Measurements from ENCODE around the gene ABLIM1.
A peak's percentile ranks its signal among the peaks of the same experiment; 100 is the strongest.

ABLIM1 gene

GRCh38 chr10:114430688-114431413, 227.2 kb downstream of the ABLIM1 start:
- Histone ChIP-seq H3K27ac (ENCODE audit: low read depth, low read length, severe bottlenecking) (no peak overlapping the region), H3K4me3 (ENCODE audit: extremely low read depth, insufficient read depth, low read length, poor library complexity, severe bottlenecking) (no peak overlapping the region), H3K36me3 (ENCODE audit: control insufficient read depth, insufficient read depth, low read length) (peaks cover 30% of the 10 kb centered on the region), H3K9me3 (ENCODE audit: control insufficient read depth, low read length) (no peaks in the 10 kb centered on the region), H3K4me1 (ENCODE audit: control insufficient read depth, insufficient read depth, low read length, poor library complexity, severe bottlenecking) (peaks cover 12% of the 10 kb centered on the region)
- WGBS, 2 experiments (ENCODE audit: insufficient coverage in 2 of 2), result 89 to 90% methylated on average over 5 of the region's 12 CpGs

DNA sequence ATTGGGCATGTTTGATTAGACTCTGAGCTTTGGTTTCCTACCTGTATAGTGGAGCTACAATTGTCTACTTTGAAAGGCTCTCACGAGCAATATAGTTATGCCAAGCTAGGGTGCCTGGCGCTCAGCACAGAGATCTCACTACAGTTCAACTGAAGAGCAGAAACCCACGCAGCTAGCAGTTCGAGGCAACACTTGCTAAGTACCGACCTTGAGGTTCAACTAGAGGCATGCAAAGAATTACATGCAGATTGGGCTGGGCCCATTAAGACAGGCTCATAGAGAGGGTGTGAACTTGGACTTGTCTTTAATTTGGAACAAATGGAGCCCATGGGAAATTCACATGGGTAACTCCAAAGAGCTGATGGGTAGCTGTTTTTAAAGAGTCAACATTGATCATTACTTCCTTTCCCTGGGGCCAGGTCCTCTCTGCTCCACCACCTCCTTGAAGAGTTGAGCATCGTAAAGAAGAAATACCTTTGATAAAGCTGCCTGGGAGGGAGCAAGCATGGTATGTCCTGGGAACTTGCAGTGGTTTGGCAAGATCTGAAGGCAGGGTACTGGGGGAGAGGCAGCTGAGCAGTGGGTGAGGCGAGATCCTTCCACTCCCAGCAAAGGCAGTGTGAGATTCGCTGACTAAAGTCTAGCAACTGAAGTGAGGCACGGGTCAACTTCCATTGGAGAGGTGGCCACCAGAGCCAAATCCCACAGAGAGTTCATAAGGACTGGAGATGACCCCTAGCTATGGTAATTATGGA, 228.3 kb downstream of the ABLIM1 start:
- Histone ChIP-seq H3K9me3 (ENCODE audit: control insufficient read depth, low read length) (no peaks in the 10 kb centered on the region), H3K27ac (ENCODE audit: low read depth, low read length, severe bottlenecking) (no peak overlapping the region), H3K4me3 (ENCODE audit: extremely low read depth, insufficient read depth, low read length, poor library complexity, severe bottlenecking) (no peak overlapping the region), H3K4me1 (ENCODE audit: control insufficient read depth, insufficient read depth, low read length, poor library complexity, severe bottlenecking) (peaks cover 12% of the 10 kb centered on the region), H3K36me3 (ENCODE audit: control insufficient read depth, insufficient read depth, low read length) (peaks cover 19% of the 10 kb centered on the region)
- 89 to 90% methylated on average over 8 to 9 of the region's 9 CpGs for WGBS, 2 experiments (ENCODE audit: insufficient coverage in 2 of 2)

- H3K27ac ChIP-seq (ENCODE audit: low read depth, low read length, severe bottlenecking), result no peak overlapping the region
- H3K4me1 ChIP-seq (ENCODE audit: control insufficient read depth, insufficient read depth, low read length, poor library complexity, severe bottlenecking), result peaks cover 12% of the 10 kb centered on the region
- H3K36me3 ChIP-seq (ENCODE audit: control insufficient read depth, insufficient read depth, low read length), result peaks cover 8% of the 10 kb centered on the region
- no peak overlapping the region for H3K4me3 ChIP-seq (ENCODE audit: extremely low read depth, insufficient read depth, low read length, poor library complexity, severe bottlenecking)
- 74 to 100% methylated on average over 3 of the region's 9 CpGs for WGBS, 2 experiments (ENCODE audit: insufficient coverage in 2 of 2)
- no peaks in the 10 kb centered on the region for H3K9me3 ChIP-seq (ENCODE audit: control insufficient read depth, low read length)
These were observed 230.8 kb downstream of the ABLIM1 start for GRCh38 chr10:114427124-114427852.

DNA sequence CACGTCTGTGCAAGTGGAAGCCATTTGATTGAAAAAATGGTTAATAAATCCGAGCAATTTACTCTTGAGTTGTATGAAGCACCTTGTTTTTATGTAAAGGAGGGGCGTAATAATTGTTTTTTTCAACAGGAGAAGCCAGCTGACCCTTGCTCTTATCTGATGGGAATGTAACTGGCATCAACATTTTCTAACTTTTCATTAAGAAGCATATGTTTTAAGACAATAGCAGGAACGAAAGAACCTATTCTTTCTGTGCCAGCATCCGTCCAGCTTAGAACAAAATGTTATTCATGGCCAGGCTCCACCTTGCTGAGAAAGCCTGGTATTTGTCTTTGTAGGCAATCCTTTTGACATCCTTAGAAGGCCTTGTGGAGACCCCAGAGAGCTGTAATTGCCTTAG, 231.6 kb downstream of the ABLIM1 start:
- Histone ChIP-seq H3K4me3 (ENCODE audit: extremely low read depth, insufficient read depth, low read length, poor library complexity, severe bottlenecking) (no peak overlapping the region), H3K4me1 (ENCODE audit: control insufficient read depth, insufficient read depth, low read length, poor library complexity, severe bottlenecking) (peaks cover 12% of the 10 kb centered on the region)
- WGBS, 2 experiments (ENCODE audit: insufficient coverage in 2 of 2), result 85 to 90% methylated on average over 3 to 5 of the region's 5 CpGs

GRCh38 chr10:114420811-114421485, 237.1 kb downstream of the ABLIM1 start:
- Histone ChIP-seq H3K9me3 (ENCODE audit: control insufficient read depth, low read length) (no peaks in the 10 kb centered on the region), H3K4me3 (ENCODE audit: extremely low read depth, insufficient read depth, low read length, poor library complexity, severe bottlenecking) (no peak overlapping the region), H3K27ac (ENCODE audit: low read depth, low read length, severe bottlenecking) (no peak overlapping the region), H3K36me3 (ENCODE audit: control insufficient read depth, insufficient read depth, low read length) (no peaks in the 10 kb centered on the region), H3K4me1 (ENCODE audit: control insufficient read depth, insufficient read depth, low read length, poor library complexity, severe bottlenecking) (no peaks in the 10 kb centered on the region)
- 90 to 91% methylated on average over 3 to 4 of the region's 4 CpGs for WGBS, 2 experiments (ENCODE audit: insufficient coverage in 2 of 2)

More for the DNA sequence above, 231.6 kb downstream of the ABLIM1 start:
- Histone ChIP-seq H3K9me3 (ENCODE audit: control insufficient read depth, low read length) (no peaks in the 10 kb centered on the region), H3K36me3 (ENCODE audit: control insufficient read depth, insufficient read depth, low read length) (peaks cover 8% of the 10 kb centered on the region), H3K27ac (ENCODE audit: low read depth, low read length, severe bottlenecking) (no peak overlapping the region)

GRCh38 chr10:114418109-114418508, 240.0 kb downstream of the ABLIM1 start:
- Histone ChIP-seq H3K9me3 (ENCODE audit: control insufficient read depth, low read length) (no peaks in the 10 kb centered on the region), H3K36me3 (ENCODE audit: control insufficient read depth, insufficient read depth, low read length) (no peaks in the 10 kb centered on the region), H3K4me1 (ENCODE audit: control insufficient read depth, insufficient read depth, low read length, poor library complexity, severe bottlenecking) (peaks cover 5% of the 10 kb centered on the region), H3K4me3 (ENCODE audit: extremely low read depth, insufficient read depth, low read length, poor library complexity, severe bottlenecking) (no peak overlapping the region), H3K27ac (ENCODE audit: low read depth, low read length, severe bottlenecking) (no peak overlapping the region)
- WGBS, 2 experiments (ENCODE audit: insufficient coverage in 2 of 2), result 67 to 100% methylated on average over 1 of the region's 1 CpG

- H3K4me1 ChIP-seq (ENCODE audit: control insufficient read depth, insufficient read depth, low read length, poor library complexity, severe bottlenecking), result peaks cover 23% of the 10 kb centered on the region
- H3K27ac ChIP-seq (ENCODE audit: low read depth, low read length, severe bottlenecking), result no peak overlapping the region
- 77 to 85% methylated on average over 6 to 7 of the region's 9 CpGs for WGBS, 2 experiments (ENCODE audit: insufficient coverage in 2 of 2)
- no peaks in the 10 kb centered on the region for H3K36me3 ChIP-seq (ENCODE audit: control insufficient read depth, insufficient read depth, low read length)
- H3K4me3 ChIP-seq (ENCODE audit: extremely low read depth, insufficient read depth, low read length, poor library complexity, severe bottlenecking), result no peak overlapping the region
- H3K9me3 ChIP-seq (ENCODE audit: control insufficient read depth, low read length), result no peaks in the 10 kb centered on the region
These were observed 244.9 kb downstream of the ABLIM1 start for GRCh38 chr10:114412907-114413797.

- Histone ChIP-seq H3K4me3 (ENCODE audit: extremely low read depth, insufficient read depth, low read length, poor library complexity, severe bottlenecking) (no peak overlapping the region), H3K27ac (ENCODE audit: low read depth, low read length, severe bottlenecking) (peak overlapping the region; percentile 43), H3K4me1 (ENCODE audit: control insufficient read depth, insufficient read depth, low read length, poor library complexity, severe bottlenecking) (peaks cover 27% of the 10 kb centered on the region), H3K9me3 (ENCODE audit: control insufficient read depth, low read length) (no peaks in the 10 kb centered on the region), H3K36me3 (ENCODE audit: control insufficient read depth, insufficient read depth, low read length) (no peaks in the 10 kb centered on the region)
- WGBS, 2 experiments (ENCODE audit: insufficient coverage in 2 of 2), result 37 to 46% methylated on average over 4 of the region's 5 CpGs
These were observed 249.1 kb downstream of the ABLIM1 start for GRCh38 chr10:114408968-114409444.

GRCh38 chr10:114408112-114408967, 249.7 kb downstream of the ABLIM1 start:
- H3K9me3 ChIP-seq (ENCODE audit: control insufficient read depth, low read length), result no peaks in the 10 kb centered on the region
- H3K4me3 ChIP-seq (ENCODE audit: extremely low read depth, insufficient read depth, low read length, poor library complexity, severe bottlenecking), result no peak overlapping the region
- H3K4me1 ChIP-seq (ENCODE audit: control insufficient read depth, insufficient read depth, low read length, poor library complexity, severe bottlenecking), result peaks cover 25% of the 10 kb centered on the region
- peak overlapping the region; percentile 43 for H3K27ac ChIP-seq (ENCODE audit: low read depth, low read length, severe bottlenecking)
- WGBS, 2 experiments (ENCODE audit: insufficient coverage in 2 of 2), result 69 to 80% methylated on average over 7 to 11 of the region's 12 CpGs
- no peaks in the 10 kb centered on the region for H3K36me3 ChIP-seq (ENCODE audit: control insufficient read depth, insufficient read depth, low read length)
